Activated CD4-positive, alpha-beta T cell treated with anti-CD3 and anti-CD28 coated beads for 36 hours (primary cell): ENCODE measurements around the gene TPI1. TPM values are rescaled to one million over a fixed set of nuclear protein-coding genes. Genes with fewer than 3 reads are reported as not detected.

ENCODE experiments used
- total RNA-seq, 2 experiments: library from RNA; stranded (reverse); gene quantifications; one replicate each; pipeline ENCODE4 v1.2.3, GENCODE V29; 2021

TPI1 gene
- total RNA-seq, 2 experiments from 2014 or later = 1,824 to 2,753 TPM

Other genes starting within 250 kb of the TPI1 start
- 1 to 10 TPM; 3.5 TPM for gene LPAR5, start 231.6 kb upstream of the TPI1 start, total RNA-seq
- 1 to 10 TPM; 1.7 to 3.3 TPM for gene ACRBP, start 220.1 kb upstream of the TPI1 start, total RNA-seq
- 10 to 100 TPM; 14.9 to 17.6 TPM for gene ING4, start 204.4 kb upstream of the TPI1 start, total RNA-seq
- 10 to 100 TPM; 61.4 to 79.0 TPM for gene ZNF384, start 178.2 kb upstream of the TPI1 start, total RNA-seq
- gene PIANP, start 166.7 kb upstream of the TPI1 start, total RNA-seq = under 1 TPM; 0.32 to 0.93 TPM
- 10 to 100 TPM; 38.3 to 41.6 TPM for gene COPS7A, start 143.5 kb upstream of the TPI1 start, total RNA-seq
- gene MLF2, start 114.4 kb upstream of the TPI1 start, total RNA-seq = 100 to 1,000 TPM; 142 to 144 TPM
- gene PTMS, start 101.2 kb upstream of the TPI1 start, total RNA-seq = 100 to 1,000 TPM in 1 of 2 experiments, 10 to 100 TPM in 1; 62.2 to 105 TPM
- gene LAG3, start 95.0 kb upstream of the TPI1 start, total RNA-seq = 10 to 100 TPM; 88.2 to 93.9 TPM
- gene CD4, start 78.0 kb upstream of the TPI1 start, total RNA-seq = 100 to 1,000 TPM; 206 to 211 TPM
- gene GPR162, start 45.7 kb upstream of the TPI1 start, total RNA-seq = under 1 TPM; 0.11 to 0.26 TPM
- 1 to 10 TPM in 1 of 2 experiments, under 1 TPM in 1; 0.86 to 1.3 TPM for gene P3H3, start 39.1 kb upstream of the TPI1 start, total RNA-seq
- gene GNB3, start 26.6 kb upstream of the TPI1 start, total RNA-seq = under 1 TPM; 0.66 to 0.76 TPM
- gene CDCA3, start 16.2 kb upstream of the TPI1 start, total RNA-seq = 10 to 100 TPM; 87.8 to 99.7 TPM
- gene USP5, start 15.4 kb upstream of the TPI1 start, total RNA-seq = 100 to 1,000 TPM; 128 to 132 TPM
- 1 to 10 TPM; 1.7 to 2.2 TPM for gene SPSB2, start 5.8 kb downstream of the TPI1 start, total RNA-seq
- 1 to 10 TPM; 6.4 to 7.0 TPM for gene LRRC23, start 37.3 kb downstream of the TPI1 start, total RNA-seq
- 100 to 1,000 TPM; 301 to 317 TPM for gene ENO2, start 47.0 kb downstream of the TPI1 start, total RNA-seq
- 10 to 100 TPM; 32.2 to 32.4 TPM for gene ATN1, start 60.4 kb downstream of the TPI1 start, total RNA-seq
- gene RNU7-1, start 76.3 kb downstream of the TPI1 start, total RNA-seq = not detected
- gene C12orf57, start 76.5 kb downstream of the TPI1 start, total RNA-seq = 100 to 1,000 TPM; 189 to 208 TPM
- 100 to 1,000 TPM; 335 to 483 TPM for gene PTPN6, start 83.8 kb downstream of the TPI1 start, total RNA-seq
- gene PHB2, start 103.1 kb downstream of the TPI1 start, total RNA-seq = 100 to 1,000 TPM; 398 to 502 TPM
- gene EMG1, start 103.4 kb downstream of the TPI1 start, total RNA-seq = 100 to 1,000 TPM in 1 of 2 experiments, 10 to 100 TPM in 1; 85.0 to 106 TPM
- gene LPCAT3, start 150.9 kb downstream of the TPI1 start, total RNA-seq = 10 to 100 TPM; 20.8 to 28.0 TPM
- 1 to 10 TPM; 2.4 to 2.8 TPM for gene C1S, start 193.2 kb downstream of the TPI1 start, total RNA-seq
- 1 to 10 TPM; 1.4 to 2.2 TPM for gene C1R, start 224.9 kb downstream of the TPI1 start, total RNA-seq
- gene C1RL, start 241.7 kb downstream of the TPI1 start, total RNA-seq = 10 to 100 TPM; 17.3 to 18.9 TPM